Gastrocnemius medialis (tissue), 4 donors: ENCODE measurements around the gene AKAP6. TPM values are rescaled to one million over a fixed set of nuclear protein-coding genes. Genes with fewer than 3 reads are reported as not detected.

Experiments
- ATAC-seq, 2 donors: fragments of 150-250 bp; one replicate each; pipeline ENCODE4 v1.9.1; 2016
- DNase-seq, 2 donors: peaks; one replicate each; pipeline ENCODE4 v3.0.0-alpha.2; 2019
- H3K27ac ChIP-seq, 4 donors: fragments of 200-600 bp; sonication (generic); 1 replicate in 1 of 4; 2 replicates in 3 of 4; pipeline ENCODE4 v1.5.1; 2016 to 2018; ENCODE audit warnings: mild to moderate bottlenecking in 2 of 4, moderate library complexity in 1 of 4
- H3K27me3 ChIP-seq, 3 donors: fragments of 200-600 bp; sonication (generic) in 2 of 3; 1 replicate in 1 of 3; 2 replicates in 2 of 3; pipeline versions ENCODE4 v1.5.1 to v1.6.0; 2016 to 2019; ENCODE audit warnings: mild to moderate bottlenecking in 1 of 3, moderate library complexity in 1 of 3
- H3K36me3 ChIP-seq, 2 donors: fragments of 200-600 bp; sonication (generic) in 1 of 2; one replicate each; pipeline ENCODE4 v1.5.1; 2017 to 2018
- H3K4me1 ChIP-seq, 2 donors: fragments of 200-600 bp; sonication (generic) in 1 of 2; one replicate each; pipeline ENCODE4 v1.5.1; 2016 to 2017; ENCODE audit warnings: mild to moderate bottlenecking in 2 of 2
- H3K4me3 ChIP-seq, 4 donors: fragments of 200-600 bp; sonication (generic) in 3 of 4; 1 replicate in 1 of 4; 2 replicates in 3 of 4; pipeline ENCODE4 v1.5.1; 2016 to 2019; ENCODE audit warnings: mild to moderate bottlenecking in 2 of 4
- H3K9me3 ChIP-seq, 3 donors: fragments of 200-600 bp; sonication (generic) in 2 of 3; 1 replicate in 1 of 3; 2 replicates in 2 of 3; pipeline ENCODE4 v1.5.1; 2016 to 2019
- POLR2A ChIP-seq, 2 donors: fragments of 450-650 bp; IDR thresholded peaks; one replicate each; pipeline ENCODE4 v1.6.1; 2017; ENCODE audit warnings: antibody characterized with exemption in 2 of 2, mild to moderate bottlenecking in 2 of 2, moderate library complexity in 2 of 2
- in situ Hi-C, 4 donors: fragments of 200-750 bp; cut with MboI; loops; one replicate each; pipeline versions ENCODE4 v1.15.0 to v1.8.0; 2017; ENCODE audit warnings: low sequenced_read_pairs in 4 of 4
- intact Hi-C: fragments of 100-400 bp; cut with DNase I; formaldehyde crosslinking; loops from one replicate; pipeline ENCODE4 v1.15.1; 2023; ENCODE audit warnings: low total_unique reads
- total RNA-seq, 4 donors: library from RNA; depleted of rRNA; stranded (reverse); fragments of >200 nt; gene quantifications; one replicate each; pipeline versions ENCODE4 v1.1.0 to v1.2.3, GENCODE V29; 2016
- TF ChIP-seq, protein P1 (sequence below), 5 experiments: fragments of 450-650 bp in 3 of 5; fragments of 200-600 bp in 2 of 5; sonication (generic) in 2 of 5; IDR thresholded peaks in 4 of 5; conservative IDR thresholded peaks in 1 of 5; 1 replicate in 4 of 5; 2 replicates in 1 of 5; pipeline ENCODE4 v1.5.1; 2016 to 2019; ENCODE audit warnings: antibody characterized with exemption in 5 of 5, mild to moderate bottlenecking in 3 of 5, moderate library complexity in 3 of 5

Gene AKAP6
- total RNA-seq, 4 donors from 2014 or later, result 23.2 to 59.2 (median 32.1) TPM

DNA sequence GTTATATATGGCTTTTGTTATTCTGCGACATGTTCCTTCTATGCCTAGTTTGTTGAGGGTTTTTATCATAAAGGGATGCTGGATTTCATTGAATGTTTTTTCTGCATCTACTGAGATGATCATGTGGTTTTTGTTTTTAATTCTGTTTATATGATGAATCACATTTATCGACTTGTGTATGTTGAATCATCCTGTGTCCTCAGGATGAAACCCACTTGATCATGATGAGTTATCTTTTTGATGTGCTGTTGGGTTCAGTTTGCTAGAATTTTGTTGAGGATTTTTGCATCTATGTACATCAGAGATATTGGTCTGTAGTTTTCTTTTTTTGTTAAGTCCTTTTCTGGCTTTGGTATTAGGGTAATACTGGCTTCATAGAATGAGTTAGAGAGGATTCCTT is 291.2 kb downstream of the AKAP6 start:
- H3K4me1 ChIP-seq, result peaks cover 8 to 13% of the 10 kb centered on the region in 2 donors
- intact Hi-C loops, result no loop called here
- TF ChIP-seq, protein P1, sequence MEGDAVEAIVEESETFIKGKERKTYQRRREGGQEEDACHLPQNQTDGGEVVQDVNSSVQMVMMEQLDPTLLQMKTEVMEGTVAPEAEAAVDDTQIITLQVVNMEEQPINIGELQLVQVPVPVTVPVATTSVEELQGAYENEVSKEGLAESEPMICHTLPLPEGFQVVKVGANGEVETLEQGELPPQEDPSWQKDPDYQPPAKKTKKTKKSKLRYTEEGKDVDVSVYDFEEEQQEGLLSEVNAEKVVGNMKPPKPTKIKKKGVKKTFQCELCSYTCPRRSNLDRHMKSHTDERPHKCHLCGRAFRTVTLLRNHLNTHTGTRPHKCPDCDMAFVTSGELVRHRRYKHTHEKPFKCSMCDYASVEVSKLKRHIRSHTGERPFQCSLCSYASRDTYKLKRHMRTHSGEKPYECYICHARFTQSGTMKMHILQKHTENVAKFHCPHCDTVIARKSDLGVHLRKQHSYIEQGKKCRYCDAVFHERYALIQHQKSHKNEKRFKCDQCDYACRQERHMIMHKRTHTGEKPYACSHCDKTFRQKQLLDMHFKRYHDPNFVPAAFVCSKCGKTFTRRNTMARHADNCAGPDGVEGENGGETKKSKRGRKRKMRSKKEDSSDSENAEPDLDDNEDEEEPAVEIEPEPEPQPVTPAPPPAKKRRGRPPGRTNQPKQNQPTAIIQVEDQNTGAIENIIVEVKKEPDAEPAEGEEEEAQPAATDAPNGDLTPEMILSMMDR (IDR thresholded peaks at IDR 0.05 in 4 of 5, conservative IDR thresholded peaks at IDR 0.05 in 1 of 5), result no peak
- TF ChIP-seq POLR2A (IDR thresholded peaks at IDR 0.05), result no peak
- in situ Hi-C loops, result no loop called here
- peaks cover 0 to 8% of the 10 kb centered on the region in 2 donors for H3K36me3 ChIP-seq
- no peaks in the 10 kb centered on the region for H3K9me3 ChIP-seq
- no peak overlapping the region for H3K4me3 ChIP-seq
- no peaks in the 10 kb centered on the region for H3K27me3 ChIP-seq
- ATAC-seq (no peak), DNase-seq (no peak)
- H3K27ac ChIP-seq, result no peak overlapping the region

DNA sequence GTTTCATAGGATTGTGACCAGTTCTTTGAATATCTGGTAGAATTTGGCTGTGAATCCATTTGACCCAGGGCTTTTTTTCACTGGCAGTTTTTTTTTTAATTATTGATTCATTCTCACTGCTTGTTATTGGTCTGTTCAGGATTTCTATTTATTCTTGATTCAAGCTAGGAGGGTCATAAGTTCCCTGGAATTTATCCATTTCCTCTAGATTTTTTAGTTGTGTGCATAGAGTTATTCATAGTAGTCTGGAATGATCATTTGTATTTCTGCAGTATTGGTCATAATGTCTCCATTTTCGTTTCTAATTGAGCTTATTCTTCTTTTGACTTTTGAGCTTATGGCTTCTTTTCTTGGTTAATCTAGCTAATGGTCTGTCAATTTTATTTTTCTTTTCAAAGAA is 291.6 kb downstream of the AKAP6 start:
- Histone ChIP-seq H3K27ac (no peak overlapping the region), H3K4me1 (peaks cover 8 to 13% of the 10 kb centered on the region in 2 donors)
- TF ChIP-seq, protein P1 (IDR thresholded peaks at IDR 0.05 in 4 of 5, conservative IDR thresholded peaks at IDR 0.05 in 1 of 5), result no peak
- TF ChIP-seq POLR2A (IDR thresholded peaks at IDR 0.05), result no peak

DNA sequence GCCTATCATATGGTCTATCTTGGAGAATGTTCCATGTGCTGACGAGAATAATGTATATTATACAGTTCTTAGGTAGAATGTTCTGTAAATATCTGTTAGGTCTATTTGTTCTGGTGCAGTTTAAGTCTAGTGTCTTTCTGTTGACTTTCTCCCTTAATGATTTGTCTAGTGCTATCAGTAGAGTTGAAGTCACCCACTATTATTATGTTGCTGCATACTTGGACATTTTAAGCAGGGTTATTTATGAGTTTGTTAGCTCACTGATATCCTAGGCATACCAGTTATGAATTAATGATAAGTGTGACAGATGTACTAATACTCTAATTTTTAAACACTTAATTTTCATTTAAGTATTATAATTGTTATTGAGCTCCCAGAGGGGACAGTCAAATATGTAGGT is 292.5 kb downstream of the AKAP6 start:
- intact Hi-C loops, result no loop called here
- no peak overlapping the region for H3K4me3 ChIP-seq
- H3K9me3 ChIP-seq, result no peaks in the 10 kb centered on the region
- DNase-seq, result no peak
- H3K4me1 ChIP-seq, result peaks cover 8 to 13% of the 10 kb centered on the region in 2 donors
- H3K36me3 ChIP-seq, result peaks cover 0 to 8% of the 10 kb centered on the region in 2 donors
- ATAC-seq, result no peak
- H3K27ac ChIP-seq, result no peak overlapping the region
- in situ Hi-C loops, result no loop called here
- H3K27me3 ChIP-seq, result no peaks in the 10 kb centered on the region
- TF ChIP-seq, protein P1 (IDR thresholded peaks at IDR 0.05 in 4 of 5, conservative IDR thresholded peaks at IDR 0.05 in 1 of 5), result no peak
- no peak for TF ChIP-seq POLR2A (IDR thresholded peaks at IDR 0.05)

More for the DNA sequence above, 291.6 kb downstream of the AKAP6 start:
- intact Hi-C loops (no loop called here), in situ Hi-C loops (no loop called here)
- H3K9me3 ChIP-seq, result no peaks in the 10 kb centered on the region
- H3K4me3 ChIP-seq, result no peak overlapping the region
- no peaks in the 10 kb centered on the region for H3K27me3 ChIP-seq
- ATAC-seq, result no peak
- peaks cover 0 to 8% of the 10 kb centered on the region in 2 donors for H3K36me3 ChIP-seq
- DNase-seq, result no peak

DNA sequence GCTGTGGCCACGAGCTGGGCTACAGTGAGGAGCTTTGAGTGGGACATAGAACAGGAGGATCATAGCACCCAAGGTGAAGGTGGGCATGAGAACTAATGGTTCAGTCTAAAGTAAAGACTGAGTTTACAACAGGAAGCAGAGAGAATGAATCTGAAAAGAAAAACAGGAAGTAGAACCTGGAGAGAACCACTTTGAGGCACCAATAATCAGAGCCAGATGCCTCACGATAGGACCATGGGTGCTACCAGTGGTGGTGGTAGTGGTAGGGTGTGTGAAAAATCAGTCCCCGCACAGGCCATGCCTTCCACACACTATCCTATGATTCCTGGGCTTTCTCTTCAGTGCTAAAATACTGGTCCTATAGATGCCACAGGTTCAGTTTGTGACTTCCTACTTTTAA is 293.6 kb downstream of the AKAP6 start:
- intact Hi-C loops (no loop called here), in situ Hi-C loops (no loop called here)
- peaks cover 0 to 8% of the 10 kb centered on the region in 2 donors for H3K36me3 ChIP-seq
- H3K9me3 ChIP-seq, result no peaks in the 10 kb centered on the region
- no peak for TF ChIP-seq POLR2A (IDR thresholded peaks at IDR 0.05)
- no peak for ATAC-seq
- no peaks in the 10 kb centered on the region for H3K27me3 ChIP-seq
- H3K4me3 ChIP-seq, result no peak overlapping the region
- DNase-seq, result no peak
- H3K4me1 ChIP-seq, result peaks cover 8 to 13% of the 10 kb centered on the region in 2 donors
- no peak overlapping the region for H3K27ac ChIP-seq

DNA sequence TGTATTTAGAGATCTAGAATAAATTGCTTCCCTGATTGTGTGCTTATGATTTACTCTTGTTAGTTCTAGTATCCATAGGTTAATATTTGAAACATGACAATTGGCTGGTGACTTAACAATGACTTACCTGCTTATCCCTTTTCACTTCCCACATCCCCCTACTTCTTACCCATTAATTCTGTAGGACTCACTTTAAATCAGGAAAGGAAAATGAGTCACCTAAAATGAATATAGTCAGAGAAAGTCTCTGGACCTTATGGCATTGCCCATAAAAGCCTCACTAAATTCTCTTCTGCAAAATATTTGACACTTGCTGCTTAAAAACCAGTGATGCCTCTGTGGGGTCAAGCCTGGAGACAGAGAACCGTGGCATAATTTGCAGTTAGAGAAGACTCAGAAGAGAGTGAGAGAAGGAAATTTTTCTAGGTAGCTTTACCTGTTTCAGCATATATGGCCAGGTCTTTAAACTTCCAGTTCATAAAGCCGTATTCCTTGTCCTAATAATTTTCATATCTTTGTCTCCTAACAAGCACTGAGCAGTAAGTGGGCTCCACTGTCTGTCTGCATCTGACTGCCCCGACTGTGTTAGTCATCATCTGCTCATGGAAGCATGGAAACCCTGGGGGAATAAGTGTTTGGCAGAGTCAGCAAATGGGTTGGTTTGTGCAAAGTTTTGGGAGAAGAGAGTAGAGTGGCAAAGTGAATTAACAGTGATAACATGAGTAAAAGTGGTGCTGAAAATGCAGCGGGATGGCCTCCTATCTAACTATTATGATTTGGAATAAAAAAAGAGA is 294.4 kb downstream of the AKAP6 start:
- DNase-seq, result no peak
- Histone ChIP-seq H3K27ac (no peak overlapping the region), H3K4me3 (no peak overlapping the region), H3K9me3 (no peaks in the 10 kb centered on the region), H3K4me1 (peaks cover 8 to 13% of the 10 kb centered on the region in 2 donors), H3K27me3 (no peaks in the 10 kb centered on the region), H3K36me3 (peaks cover 0 to 3% of the 10 kb centered on the region in 2 donors)
- TF ChIP-seq, protein P1 (IDR thresholded peaks at IDR 0.05 in 4 of 5, conservative IDR thresholded peaks at IDR 0.05 in 1 of 5), result no peak
- no peak for TF ChIP-seq POLR2A (IDR thresholded peaks at IDR 0.05)
- in situ Hi-C loops, result no loop called here
- intact Hi-C loops, result no loop called here
- no peak for ATAC-seq
